Stimulated activated CD4-positive, alpha-beta T cell treated with anti-CD3 and anti-CD28 coated beads, Interleukin-12 subunit alpha, Interleukin-12 subunit beta, amount 100 ng/mL, for 4 hours (primary cell): ENCODE data around the gene THOC6.
"Not testable (repeated sequence)": the region's sequence is repeated elsewhere in the genome, so short reads cannot be mapped to it uniquely, and the experiment has no call there.

ENCODE experiments used
- DNase-seq: peaks from one replicate; pipeline ENCODE4 v3.0.0-alpha.2; 2020

Gene THOC6

DNA sequence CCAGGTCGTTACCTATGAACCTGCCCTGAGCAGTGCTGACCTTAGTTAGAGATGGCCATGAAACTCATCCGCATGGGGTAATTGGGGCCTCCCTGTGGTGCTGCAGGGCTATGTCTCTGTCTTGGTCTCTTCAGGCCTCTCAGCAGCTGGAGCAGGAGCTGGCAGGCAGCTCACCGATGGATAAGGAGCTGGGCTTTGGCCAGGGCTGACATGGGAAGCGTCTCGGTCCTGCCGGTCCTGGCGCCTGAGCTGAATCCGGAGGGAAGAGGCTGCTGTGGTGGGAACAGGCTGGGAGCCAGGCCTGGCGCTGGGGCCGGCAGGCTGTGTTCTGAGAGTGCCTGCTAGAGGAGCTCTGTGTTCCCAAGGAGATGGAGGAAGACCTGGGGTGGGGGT, 51.7 kb downstream of the THOC6 start:
- no peak for DNase-seq

DNA sequence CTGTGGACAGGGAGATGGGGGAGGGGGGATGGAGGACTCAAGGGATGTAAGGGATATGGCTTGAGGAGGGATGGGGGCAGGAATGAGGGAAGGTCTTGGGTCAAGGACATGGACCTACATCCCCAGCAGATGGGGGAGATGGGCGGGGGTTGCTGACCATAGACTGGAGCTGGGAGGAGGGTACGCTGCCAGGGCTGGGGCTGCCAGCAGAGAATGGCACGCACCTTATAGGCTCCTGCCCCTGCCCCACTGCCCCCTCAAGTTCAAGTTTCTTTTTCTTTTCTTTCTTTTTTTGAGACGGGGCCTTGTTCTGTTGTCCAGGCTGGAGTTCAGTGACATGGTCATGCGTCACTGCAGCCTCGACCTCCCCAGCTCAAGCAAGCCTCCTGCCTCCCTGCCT, 52.1 kb downstream of the THOC6 start:
- not testable (repeated sequence) for DNase-seq

DNA sequence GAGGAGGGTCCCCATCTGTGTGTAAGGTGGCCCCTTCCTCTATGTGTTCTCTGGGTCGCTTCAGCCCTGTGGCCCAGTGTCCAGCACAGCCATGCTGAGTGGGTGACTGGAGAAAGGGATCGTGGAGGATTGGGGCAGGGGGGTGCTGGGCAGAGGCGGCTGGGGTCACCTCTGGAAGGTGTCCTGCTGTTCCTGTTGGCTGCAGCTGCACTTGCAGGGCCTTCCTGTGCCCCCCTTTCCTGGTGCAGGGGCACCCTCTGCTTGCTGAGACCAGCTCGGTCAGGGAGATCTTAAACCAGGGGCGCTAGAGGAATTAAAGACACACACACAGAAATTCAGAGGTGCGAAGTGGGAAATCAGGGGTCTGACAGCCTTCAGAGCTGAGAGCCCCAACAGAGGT, 52.7 kb downstream of the THOC6 start:
- DNase-seq: no peak
